Tongue (tissue), 2 donors: ENCODE data around the gene L1TD1. TPM values are rescaled to one million over a fixed set of nuclear protein-coding genes. Genes with fewer than 3 reads are reported as not detected.
"Not testable (repeated sequence)": the region's sequence is repeated elsewhere in the genome, so short reads cannot be mapped to it uniquely, and the experiment has no call there.

Experiments used
- DNase-seq: peaks from one replicate; pipeline ENCODE4 v3.0.0-alpha.2; 2015
- total RNA-seq: library from RNA; depleted of rRNA; stranded (reverse); fragments of >200 nt; gene quantifications from one replicate; pipeline ENCODE4 v1.2.3, GENCODE V29; 2014

The L1TD1 gene
- total RNA-seq, 1 donor from 2014 or later = 0.41 TPM

- DNase-seq = no peak
Measured at GRCh38 chr1:62235576-62235975, 40.9 kb downstream of the L1TD1 start.

GRCh38 chr1:62237361-62237760 lies 42.7 kb downstream of the L1TD1 start:
- DNase-seq = no peak

- DNase-seq = no peak
Measured at GRCh38 chr1:62237950-62238374, 43.3 kb downstream of the L1TD1 start.

- DNase-seq = no peak
Measured at GRCh38 chr1:62238507-62238906, 43.9 kb downstream of the L1TD1 start.

- not testable (repeated sequence) for DNase-seq
Measured at GRCh38 chr1:62239652-62240403, 45.2 kb downstream of the L1TD1 start.

GRCh38 chr1:62240651-62241370 lies 46.2 kb downstream of the L1TD1 start:
- DNase-seq = peak; percentile 38

- DNase-seq = peak; percentile 74
Measured at GRCh38 chr1:62241371-62242131, 46.9 kb downstream of the L1TD1 start.

GRCh38 chr1:62244380-62244779 lies 49.7 kb downstream of the L1TD1 start:
- DNase-seq = not testable (repeated sequence)

GRCh38 chr1:62245201-62245600 lies 50.6 kb downstream of the L1TD1 start:
- no peak for DNase-seq

- no peak for DNase-seq
Measured at GRCh38 chr1:62247391-62248168, 52.9 kb downstream of the L1TD1 start.

- DNase-seq = no peak
Measured at GRCh38 chr1:62250126-62250726, 55.6 kb downstream of the L1TD1 start.

- no peak for DNase-seq
Measured at GRCh38 chr1:62259551-62259950, 64.9 kb downstream of the L1TD1 start.

GRCh38 chr1:62260688-62261087 lies 66.0 kb downstream of the L1TD1 start:
- DNase-seq = no peak

Other genes starting within 250 kb of the L1TD1 start
- 16.1 TPM for gene KANK4, start 124.6 kb downstream of the L1TD1 start, total RNA-seq
- gene USP1, start 242.2 kb downstream of the L1TD1 start, total RNA-seq = 65.6 TPM